ENCODE data around the gene ARHGAP9. TPM values are rescaled to one million over a fixed set of nuclear protein-coding genes. Genes with fewer than 3 reads are reported as not detected.

ARHGAP9 gene
- total RNA-seq, 2 experiments from 2014 or later, result 282 to 304 TPM

DNA sequence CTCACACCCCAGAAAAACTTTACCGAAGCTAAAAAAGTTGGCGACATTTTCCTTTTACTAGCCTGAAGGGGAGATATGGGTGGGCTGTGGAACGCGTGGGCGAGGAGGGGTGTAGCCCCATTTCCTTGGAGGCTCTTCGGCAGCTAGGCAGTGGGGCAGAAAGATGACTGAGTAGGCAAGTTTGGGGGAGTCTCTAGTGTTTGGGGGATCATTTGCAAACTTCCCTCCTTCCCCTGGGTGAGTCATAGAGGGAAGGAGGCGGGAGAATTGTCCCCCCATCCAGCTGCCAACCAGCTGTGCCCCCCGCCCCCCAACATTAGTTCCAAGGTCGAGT is 17.8 kb downstream of the ARHGAP9 start:
- DNase-seq, result no peak
- no peak for ATAC-seq (ENCODE audit: low read depth)
- Mint-ChIP-seq H3K27ac (peak overlapping the region; percentile 37), H3K4me3 (peak overlapping the region; percentile 92), H3K27me3 (peaks cover 11% of the 10 kb centered on the region), H3K9me3 (no peaks in the 10 kb centered on the region), H3K4me1 (peaks cover 33% of the 10 kb centered on the region), H3K36me3 (no peaks in the 10 kb centered on the region)
- POLR2A ChIA-PET, result interaction anchor here (0.5 to 9.9 kb wide), 5 partner anchors 8 to 248 kb away, joined by 3 to 119 read pairs (median 4); partner anchors contain the start of genes ARHGAP9 and DDIT3

DNA sequence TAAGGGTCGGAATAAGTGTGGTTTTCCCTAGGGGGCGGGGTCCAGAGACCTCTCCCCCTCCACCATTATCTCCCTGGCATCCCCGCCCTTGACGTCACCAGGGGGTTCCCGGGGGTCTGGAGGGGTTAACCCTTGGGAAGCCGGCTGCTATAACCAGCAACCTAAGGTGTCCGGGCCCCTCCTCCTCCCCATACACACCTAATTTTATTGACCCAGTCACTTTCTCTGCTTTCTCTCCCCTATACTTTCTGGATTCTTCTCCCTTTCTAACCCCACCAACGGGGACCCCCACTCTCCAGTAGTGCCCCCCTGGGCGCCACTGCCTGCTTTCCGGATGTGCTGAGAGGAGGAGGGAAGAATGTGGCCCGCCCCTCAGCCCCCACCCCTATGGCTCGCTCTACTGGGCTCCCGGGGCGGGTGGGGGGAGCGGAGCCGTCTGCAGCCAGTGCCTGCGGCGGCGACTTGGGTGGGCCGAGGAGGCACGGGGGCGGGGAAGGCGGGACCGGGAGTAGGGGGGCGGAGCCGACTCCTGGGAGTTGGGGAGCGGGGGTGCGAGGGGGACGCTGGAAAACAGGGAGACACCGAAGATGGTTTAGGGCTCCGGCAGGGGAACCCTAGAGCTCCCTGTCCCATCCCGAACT is 18.3 kb downstream of the ARHGAP9 start:
- peak; percentile 53 for DNase-seq
- Mint-ChIP-seq H3K4me1 (peaks cover 33% of the 10 kb centered on the region), H3K9me3 (no peaks in the 10 kb centered on the region), H3K27me3 (peaks cover 11% of the 10 kb centered on the region), H3K4me3 (peak overlapping the region; percentile 92), H3K36me3 (no peaks in the 10 kb centered on the region), H3K27ac (no peak overlapping the region)
- ATAC-seq (ENCODE audit: low read depth), result no peak
- POLR2A ChIA-PET, result interaction anchor here (0.5 to 9.9 kb wide), 5 partner anchors 9 to 248 kb away, joined by 3 to 119 read pairs (median 4); partner anchors contain the start of genes ARHGAP9 and DDIT3

DNA sequence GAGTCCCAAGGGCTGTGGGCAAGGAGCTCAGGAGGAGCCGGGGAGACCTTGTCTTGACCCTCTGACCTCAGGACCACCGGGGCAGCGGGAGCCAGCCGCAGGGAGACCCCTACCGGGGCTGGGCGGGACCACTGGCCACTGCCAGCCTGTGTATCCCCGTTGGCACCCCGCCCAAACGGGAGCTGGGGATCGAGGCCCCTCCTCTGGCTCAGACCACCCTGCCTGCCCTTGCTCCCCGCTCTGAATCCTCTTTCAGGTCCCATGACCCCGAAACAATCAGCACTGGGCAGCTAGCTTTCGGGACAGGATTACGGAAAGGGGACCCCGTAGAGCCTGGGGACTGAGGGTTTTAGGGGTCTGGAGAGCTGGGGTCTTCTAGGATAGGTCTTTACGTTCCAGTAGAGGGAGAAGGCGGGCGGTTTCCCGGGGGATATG is 18.8 kb downstream of the ARHGAP9 start:
- peaks cover 37% of the 10 kb centered on the region for H3K4me1 Mint-ChIP-seq
- H3K9me3 Mint-ChIP-seq, result no peaks in the 10 kb centered on the region
- ATAC-seq (ENCODE audit: low read depth), result no peak
- POLR2A ChIA-PET, result interaction anchor here (1.1 to 9.9 kb wide), 3 partner anchors 9 to 59 kb away, joined by 4 to 119 read pairs (median 10); partner anchors contain the start of genes ARHGAP9 and DDIT3
- H3K27me3 Mint-ChIP-seq, result peaks cover 11% of the 10 kb centered on the region
- peak overlapping the region; percentile 92 for H3K4me3 Mint-ChIP-seq
- no peak overlapping the region for H3K27ac Mint-ChIP-seq
- DNase-seq, result no peak
- H3K36me3 Mint-ChIP-seq, result no peaks in the 10 kb centered on the region

DNA sequence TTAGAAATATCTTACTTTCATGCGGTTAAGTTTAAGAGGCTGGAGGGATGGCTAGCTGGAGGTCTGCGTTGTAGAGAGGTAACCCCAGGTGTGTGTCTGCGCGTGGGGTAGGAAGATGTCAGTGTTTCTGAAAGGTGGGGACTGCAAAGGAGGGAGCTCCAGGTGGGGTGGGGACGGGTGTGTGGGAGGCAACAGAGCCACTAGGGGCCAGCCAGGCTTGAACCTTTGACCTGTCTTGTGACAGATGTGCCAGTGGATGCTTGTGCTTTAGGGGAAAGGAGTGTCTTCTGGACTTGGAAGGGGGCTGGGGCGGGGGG is 19.2 kb downstream of the ARHGAP9 start:
- Mint-ChIP-seq H3K27ac (peak overlapping the region; percentile 44), H3K4me3 (peak overlapping the region; percentile 66), H3K9me3 (no peaks in the 10 kb centered on the region), H3K27me3 (peaks cover 11% of the 10 kb centered on the region), H3K4me1 (peaks cover 38% of the 10 kb centered on the region), H3K36me3 (no peaks in the 10 kb centered on the region)
- DNase-seq, result no peak
- POLR2A ChIA-PET, result interaction anchor here (1.1 to 9.9 kb wide), 2 partner anchors 9 to 17 kb away, joined by 4 to 119 read pairs; partner anchors contain the start of gene ARHGAP9
- ATAC-seq (ENCODE audit: low read depth), result no peak

DNA sequence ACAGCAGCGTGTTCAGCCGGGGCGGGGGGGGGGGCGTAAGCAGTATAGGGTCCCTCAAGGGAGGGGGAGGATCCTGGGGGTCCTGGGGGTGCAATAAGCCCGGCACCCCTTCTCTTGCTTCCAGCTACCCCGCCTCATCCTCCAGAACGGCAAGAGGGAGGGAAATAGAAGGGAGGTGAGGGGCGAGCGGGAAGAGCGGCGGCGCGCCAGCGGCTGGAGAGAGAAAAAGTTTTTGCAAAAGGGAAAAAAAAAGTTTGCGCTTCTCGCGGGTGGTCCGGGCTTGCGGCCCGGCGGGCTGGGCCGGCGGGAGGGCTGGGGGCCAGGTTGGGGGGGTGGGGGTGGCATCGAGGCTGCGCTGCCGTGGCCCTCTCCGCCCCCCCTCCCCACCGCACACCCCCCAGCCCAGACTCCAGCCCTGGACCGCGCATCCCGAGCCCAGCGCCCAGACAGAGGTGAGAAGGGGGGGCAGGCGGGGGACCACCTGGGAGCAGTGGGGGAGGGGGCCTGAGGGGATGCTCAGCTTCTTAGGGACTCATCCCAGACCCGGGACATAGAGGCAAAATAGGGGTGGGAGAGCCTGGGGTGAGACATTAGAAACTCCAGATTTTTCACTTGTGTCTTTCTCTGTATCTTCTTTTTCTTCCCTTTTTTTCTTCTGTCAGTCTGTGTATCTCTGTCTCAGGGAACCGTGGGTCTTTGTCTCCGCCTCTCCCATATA is 19.8 kb downstream of the ARHGAP9 start, which contains the start of gene GLI1:
GLI1 (plus strand) TSS at position 36 of the 718 bp plus-strand sequence. CDS start 3,907 bp downstream, outside the sequence.
- peaks cover 11% of the 10 kb centered on the region for H3K27me3 Mint-ChIP-seq
- ATAC-seq (ENCODE audit: low read depth) (no peak), DNase-seq (no peak)
- H3K36me3 Mint-ChIP-seq, result no peaks in the 10 kb centered on the region
- H3K4me1 Mint-ChIP-seq, result peaks cover 38% of the 10 kb centered on the region
- H3K9me3 Mint-ChIP-seq, result no peaks in the 10 kb centered on the region
- POLR2A ChIA-PET, result interaction anchor here (1.0 to 9.9 kb wide), 8 partner anchors 10 to 219 kb away, joined by 3 to 119 read pairs (median 5); partner anchors contain the start of gene ARHGAP9
- peak within 1 kb of the TSS; percentile 95 for H3K27ac Mint-ChIP-seq
- peak within 1 kb of the TSS; percentile 92 for H3K4me3 Mint-ChIP-seq

DNA sequence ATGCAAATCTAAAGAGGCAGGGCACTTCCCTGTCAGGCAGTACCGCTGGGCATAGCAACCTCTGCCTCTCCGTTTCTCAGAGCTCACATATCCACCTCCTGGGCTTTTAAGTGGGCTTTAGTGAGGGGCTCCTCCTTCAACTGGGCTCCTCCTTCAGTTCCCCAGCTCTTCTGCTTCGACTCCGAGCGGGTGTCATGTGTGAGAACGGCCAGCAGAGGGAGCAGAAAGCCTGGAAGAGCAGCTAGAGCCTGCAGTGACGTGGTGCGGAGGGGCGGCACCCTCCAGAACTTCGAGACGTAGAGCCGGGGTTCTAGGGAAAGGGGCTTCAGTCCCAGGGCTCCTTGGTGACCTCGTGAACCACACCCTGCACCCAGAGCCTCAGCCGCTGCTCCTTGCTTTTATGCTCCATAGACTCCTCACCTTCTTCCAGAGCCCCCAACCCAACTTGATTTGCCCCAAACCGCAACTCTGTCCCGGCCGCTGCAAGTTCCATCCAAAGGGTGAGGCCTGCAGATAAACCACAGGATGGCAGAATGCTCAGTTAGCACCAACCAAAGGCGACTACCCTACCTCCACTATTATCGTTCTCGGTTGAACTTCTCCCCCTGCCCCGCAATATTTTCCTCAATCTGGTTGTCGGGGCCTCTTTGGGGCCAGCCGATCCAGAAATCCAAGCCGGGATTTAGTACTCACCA is 20.5 kb downstream of the ARHGAP9 start:
- POLR2A ChIA-PET, result interaction anchor here (0.7 to 9.9 kb wide), 17 partner anchors 18 to 285 kb away, joined by 3 to 119 read pairs (median 3); partner anchors contain the start of genes ARHGAP9, ARHGEF25, DDIT3 and INHBC
- peak overlapping the region; percentile 92 for H3K4me3 Mint-ChIP-seq
- H3K27me3 Mint-ChIP-seq, result peaks cover 11% of the 10 kb centered on the region
- DNase-seq, result peak; percentile 92
- ATAC-seq (ENCODE audit: low read depth), result peak; percentile 79
- H3K27ac Mint-ChIP-seq, result peak overlapping the region; percentile 95
- peaks cover 36% of the 10 kb centered on the region for H3K4me1 Mint-ChIP-seq
- H3K36me3 Mint-ChIP-seq, result no peaks in the 10 kb centered on the region
- H3K9me3 Mint-ChIP-seq, result no peaks in the 10 kb centered on the region

DNA sequence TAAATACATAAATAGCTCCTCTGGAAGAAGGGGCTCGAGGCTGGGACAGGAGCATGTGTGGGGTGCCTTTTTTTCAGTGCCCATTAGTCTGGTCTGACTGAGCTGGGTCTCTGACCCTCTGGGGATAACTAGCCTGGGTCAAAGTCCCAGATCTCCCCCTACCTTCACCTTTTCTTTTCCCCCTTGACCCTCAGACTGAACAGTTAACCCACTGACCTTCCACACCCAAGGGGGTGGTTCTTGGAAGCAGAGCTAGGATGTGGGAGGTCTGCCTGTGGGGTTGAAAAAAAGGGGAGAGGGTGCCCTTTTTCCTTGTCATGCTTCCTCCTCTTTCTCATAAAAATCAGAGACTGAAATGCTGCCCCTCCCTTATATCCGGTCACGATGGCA is 21.0 kb downstream of the ARHGAP9 start:
- Mint-ChIP-seq H3K4me3 (peak overlapping the region; percentile 92), H3K4me1 (peaks cover 32% of the 10 kb centered on the region), H3K27me3 (peaks cover 11% of the 10 kb centered on the region), H3K27ac (peak overlapping the region; percentile 95), H3K36me3 (no peaks in the 10 kb centered on the region), H3K9me3 (no peaks in the 10 kb centered on the region)
- DNase-seq, result no peak
- POLR2A ChIA-PET, result interaction anchor here (0.7 to 9.9 kb wide), 17 partner anchors 18 to 286 kb away, joined by 3 to 119 read pairs (median 3); partner anchors contain the start of genes ARHGAP9, ARHGEF25, DDIT3 and INHBC
- ATAC-seq (ENCODE audit: low read depth), result no peak

DNA sequence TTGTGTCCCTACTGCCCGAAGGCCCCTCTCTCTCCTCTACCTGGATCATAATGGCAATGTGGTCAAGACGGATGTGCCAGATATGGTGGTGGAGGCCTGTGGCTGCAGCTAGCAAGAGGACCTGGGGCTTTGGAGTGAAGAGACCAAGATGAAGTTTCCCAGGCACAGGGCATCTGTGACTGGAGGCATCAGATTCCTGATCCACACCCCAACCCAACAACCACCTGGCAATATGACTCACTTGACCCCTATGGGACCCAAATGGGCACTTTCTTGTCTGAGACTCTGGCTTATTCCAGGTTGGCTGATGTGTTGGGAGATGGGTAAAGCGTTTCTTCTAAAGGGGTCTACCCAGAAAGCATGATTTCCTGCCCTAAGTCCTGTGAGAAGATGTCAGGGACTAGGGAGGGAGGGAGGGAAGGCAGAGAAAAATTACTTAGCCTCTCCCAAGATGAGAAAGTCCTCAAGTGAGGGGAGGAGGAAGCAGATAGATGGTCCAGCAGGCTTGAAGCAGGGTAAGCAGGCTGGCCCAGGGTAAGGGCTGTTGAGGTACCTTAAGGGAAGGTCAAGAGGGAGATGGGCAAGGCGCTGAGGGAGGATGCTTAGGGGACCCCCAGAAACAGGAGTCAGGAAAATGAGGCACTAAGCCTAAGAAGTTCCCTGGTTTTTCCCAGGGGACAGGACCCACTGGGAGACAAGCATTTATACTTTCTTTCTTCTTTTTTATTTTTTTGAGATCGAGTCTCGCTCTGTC is 22.8 kb downstream of the ARHGAP9 start:
- ATAC-seq (ENCODE audit: low read depth), result no peak
- Mint-ChIP-seq H3K27ac (peak overlapping the region; percentile 38), H3K36me3 (no peaks in the 10 kb centered on the region), H3K4me1 (peaks cover 23% of the 10 kb centered on the region), H3K4me3 (no peak overlapping the region), H3K27me3 (peaks cover 11% of the 10 kb centered on the region), H3K9me3 (no peaks in the 10 kb centered on the region)
- POLR2A ChIA-PET, result no interaction called here
- DNase-seq, result no peak

DNA sequence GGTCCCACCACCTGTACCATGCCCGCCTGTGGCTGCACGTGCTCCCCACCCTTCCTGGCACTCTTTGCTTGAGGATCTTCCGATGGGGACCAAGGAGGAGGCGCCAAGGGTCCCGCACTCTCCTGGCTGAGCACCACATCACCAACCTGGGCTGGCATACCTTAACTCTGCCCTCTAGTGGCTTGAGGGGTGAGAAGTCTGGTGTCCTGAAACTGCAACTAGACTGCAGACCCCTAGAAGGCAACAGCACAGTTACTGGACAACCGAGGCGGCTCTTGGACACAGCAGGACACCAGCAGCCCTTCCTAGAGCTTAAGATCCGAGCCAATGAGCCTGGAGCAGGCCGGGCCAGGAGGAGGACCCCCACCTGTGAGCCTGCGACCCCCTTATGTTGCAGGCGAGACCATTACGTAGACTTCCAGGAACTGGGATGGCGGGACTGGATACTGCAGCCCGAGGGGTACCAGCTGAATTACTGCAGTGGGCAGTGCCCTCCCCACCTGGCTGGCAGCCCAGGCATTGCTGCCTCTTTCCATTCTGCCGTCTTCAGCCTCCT is 23.4 kb downstream of the ARHGAP9 start:
- Mint-ChIP-seq H3K36me3 (no peaks in the 10 kb centered on the region), H3K27ac (peak overlapping the region; percentile 76), H3K27me3 (peaks cover 9% of the 10 kb centered on the region), H3K9me3 (no peaks in the 10 kb centered on the region), H3K4me1 (peaks cover 22% of the 10 kb centered on the region), H3K4me3 (peak overlapping the region; percentile 79)
- peak; percentile 27 for ATAC-seq (ENCODE audit: low read depth)
- peak; percentile 52 for DNase-seq
- POLR2A ChIA-PET, result no interaction called here

DNA sequence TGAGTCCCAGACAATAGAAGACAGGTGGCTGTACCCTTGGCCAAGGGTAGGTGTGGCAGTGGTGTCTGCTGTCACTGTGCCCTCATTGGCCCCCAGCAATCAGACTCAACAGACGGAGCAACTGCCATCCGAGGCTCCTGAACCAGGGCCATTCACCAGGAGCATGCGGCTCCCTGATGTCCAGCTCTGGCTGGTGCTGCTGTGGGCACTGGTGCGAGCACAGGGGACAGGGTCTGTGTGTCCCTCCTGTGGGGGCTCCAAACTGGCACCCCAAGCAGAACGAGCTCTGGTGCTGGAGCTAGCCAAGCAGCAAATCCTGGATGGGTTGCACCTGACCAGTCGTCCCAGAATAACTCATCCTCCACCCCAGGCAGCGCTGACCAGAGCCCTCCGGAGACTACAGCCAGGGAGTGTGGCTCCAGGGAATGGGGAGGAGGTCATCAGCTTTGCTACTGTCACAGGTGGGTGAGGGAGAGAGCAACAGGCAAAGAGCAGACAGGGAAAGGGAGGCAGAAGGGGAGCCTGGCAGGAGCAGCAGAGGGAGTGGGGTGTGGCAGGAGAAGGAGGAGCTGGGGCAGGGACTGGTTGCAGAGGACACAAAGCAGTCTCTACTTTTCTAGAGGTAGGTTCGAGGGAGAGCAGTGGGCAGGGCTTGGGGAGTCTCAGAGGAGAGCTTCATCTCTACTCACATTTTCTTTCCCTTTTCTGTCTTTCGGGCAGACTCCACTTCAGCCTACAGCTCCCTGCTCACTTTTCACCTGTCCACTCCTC is 24.1 kb downstream of the ARHGAP9 start:
- H3K9me3 Mint-ChIP-seq, result no peaks in the 10 kb centered on the region
- no peak for DNase-seq
- POLR2A ChIA-PET, result interaction anchor here (1.1 kb wide), 1 partner anchor 65 kb away, joined by 3 read pairs; the partner anchor contains the start of gene DDIT3
- H3K4me3 Mint-ChIP-seq, result peak overlapping the region; percentile 79
- ATAC-seq (ENCODE audit: low read depth), result no peak
- peak overlapping the region; percentile 76 for H3K27ac Mint-ChIP-seq
- H3K36me3 Mint-ChIP-seq, result no peaks in the 10 kb centered on the region
- H3K27me3 Mint-ChIP-seq, result peaks cover 6% of the 10 kb centered on the region
- H3K4me1 Mint-ChIP-seq, result peaks cover 20% of the 10 kb centered on the region

DNA sequence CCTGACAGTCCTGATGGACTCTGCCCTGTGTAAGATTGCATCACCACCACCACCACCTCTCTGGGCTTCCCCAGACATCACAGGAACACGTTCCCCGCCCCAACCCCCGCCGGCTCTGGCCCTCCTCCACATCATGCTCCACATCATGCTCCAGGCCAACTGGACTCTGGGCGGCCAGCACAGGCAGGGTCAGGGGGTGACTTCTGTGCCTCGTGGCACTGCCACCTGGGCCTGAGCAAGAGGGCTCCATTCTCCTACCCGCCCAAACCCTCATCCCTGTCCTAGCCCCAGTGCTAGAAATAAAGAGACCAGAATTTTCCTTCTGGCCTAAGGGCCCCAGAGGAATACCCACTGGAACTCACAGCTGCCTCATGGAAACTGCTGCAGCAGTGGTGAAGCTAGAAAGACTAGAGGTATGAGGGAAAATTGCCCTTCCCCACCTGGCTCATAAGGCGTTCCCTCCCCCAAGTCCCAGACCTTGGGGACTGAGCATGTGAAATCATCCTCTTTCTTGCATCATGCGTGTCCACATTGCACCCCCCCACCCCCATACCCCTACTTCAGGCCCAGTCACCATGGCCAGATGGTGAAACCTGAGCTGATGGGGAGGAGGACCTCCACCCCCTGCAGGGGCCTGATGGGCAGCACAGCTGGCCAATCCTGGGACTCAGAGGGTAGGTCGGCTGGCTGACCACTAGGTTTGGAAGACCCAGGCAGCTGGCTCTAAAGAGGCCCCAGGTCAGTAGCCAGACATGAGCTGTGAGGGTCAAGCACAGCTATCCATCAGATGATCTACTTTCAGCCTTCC is 24.9 kb downstream of the ARHGAP9 start, which contains the start of gene INHBE:
INHBE (plus strand) TSS at position 742 of the 808 bp plus-strand sequence. CDS start 230 bp downstream, outside the sequence.
- no peak for DNase-seq
- POLR2A ChIA-PET, result interaction anchor here (1.1 kb wide), 1 partner anchor 65 kb away, joined by 3 read pairs; the partner anchor contains the start of gene DDIT3
- Mint-ChIP-seq H3K4me1 (peaks cover 19% of the 10 kb centered on the region), H3K36me3 (no peaks in the 10 kb centered on the region), H3K27me3 (peaks cover 1% of the 10 kb centered on the region), H3K4me3 (peak within 1 kb of the TSS; percentile 79), H3K9me3 (no peaks in the 10 kb centered on the region), H3K27ac (peak within 1 kb of the TSS; percentile 76)
- ATAC-seq (ENCODE audit: low read depth), result no peak
